Natural killer cell (primary cell): ENCODE data around the gene MED27. TPM values are rescaled to one million over a fixed set of nuclear protein-coding genes. Genes with fewer than 3 reads are reported as not detected.

Experiments
- ATAC-seq, 3 donors: fragments of 150-1000 bp in 2 of 3; fragments of 200-7000 bp in 1 of 3; cut with Tn5 transposase; 1 replicate in 1 of 3; 2 replicates in 2 of 3; pipeline ENCODE4 v1.10.0; 2021; ENCODE audit warnings: mild to moderate bottlenecking in 2 of 3, moderate library complexity in 2 of 3
- DNase-seq, 2 donors: peaks; one replicate each; pipeline versions ENCODE4 v3.0.0 to v3.0.0-alpha.2; 2013 to 2021; ENCODE audit warnings: mixed read lengths in 1 of 2
- H3K27ac ChIP-seq: one replicate; pipeline ENCODE4 v1.5.1; 2013; ENCODE audit warnings: mild to moderate bottlenecking, low read length
- H3K27me3 ChIP-seq: one replicate; pipeline ENCODE4 v1.6.1; 2013; ENCODE audit warnings: low read length; ENCODE audit not compliant: control insufficient read depth, insufficient read depth
- H3K36me3 ChIP-seq: one replicate; pipeline ENCODE4 v1.6.1; 2013; ENCODE audit warnings: low read length; ENCODE audit not compliant: control insufficient read depth, insufficient read depth
- H3K4me1 ChIP-seq: one replicate; pipeline ENCODE4 v1.6.1; 2013; ENCODE audit warnings: low read length; ENCODE audit not compliant: control insufficient read depth, insufficient read depth
- H3K4me3 ChIP-seq: one replicate; pipeline ENCODE4 v1.5.1; 2013; ENCODE audit warnings: low read length
- H3K9me3 ChIP-seq: one replicate; pipeline ENCODE4 v1.6.1; 2013; ENCODE audit warnings: low read length; ENCODE audit not compliant: control insufficient read depth, insufficient read depth
- H3K27ac Mint-ChIP-seq, 2 donors: one replicate each; pipeline ENCODE4 v1.8.0; 2022; ENCODE audit warnings: mild to moderate bottlenecking in 2 of 2, mixed read lengths in 2 of 2, moderate library complexity in 1 of 2
- H3K27me3 Mint-ChIP-seq, 2 donors: one replicate each; pipeline ENCODE4 v1.8.0; 2022; ENCODE audit warnings: low read depth in 2 of 2, mixed read lengths in 2 of 2
- H3K36me3 Mint-ChIP-seq: one replicate; pipeline ENCODE4 v1.8.0; 2022; ENCODE audit warnings: mixed read lengths
- H3K4me1 Mint-ChIP-seq, 2 donors: one replicate each; pipeline ENCODE4 v1.8.0; 2022; ENCODE audit warnings: mixed read lengths in 2 of 2
- H3K4me3 Mint-ChIP-seq: one replicate; pipeline ENCODE4 v1.8.0; 2022; ENCODE audit warnings: mild to moderate bottlenecking, moderate library complexity, mixed read lengths
- H3K9me3 Mint-ChIP-seq, 2 donors: one replicate each; pipeline ENCODE4 v1.8.0; 2022; ENCODE audit warnings: mixed read lengths in 2 of 2
- WGBS: methylation state at CpG from one replicate; pipeline ENCODE4 v1.1.7; 2013; ENCODE audit warnings: missing lambda C conversion rate; ENCODE audit not compliant: insufficient coverage; 5-methylcytosine and 5-hydroxymethylcytosine counted together
- intact Hi-C: fragments of 100-400 bp; cut with micrococcal nuclease; formaldehyde crosslinking; loops from one replicate; pipeline ENCODE4 v1.14.2; 2022
- total RNA-seq, 4 donors: library from RNA; stranded (reverse); fragments of 120-200 nt in 1 of 4; gene quantifications; one replicate each; pipeline versions ENCODE4 v1.2.3 to v1.2.4, GENCODE V29; 2013 to 2022
- TF ChIP-seq, protein P1 (sequence below): fragments of 200-600 bp; IDR thresholded peaks from one replicate; pipeline ENCODE4 v1.8.0; 2022; ENCODE audit warnings: antibody characterized with exemption

MED27 gene
- total RNA-seq, 3 donors from 2014 or later (not counting 1 experiment from before 2014, with no cell fraction given), result 24.4 to 27.3 (median 26.9) TPM

DNA sequence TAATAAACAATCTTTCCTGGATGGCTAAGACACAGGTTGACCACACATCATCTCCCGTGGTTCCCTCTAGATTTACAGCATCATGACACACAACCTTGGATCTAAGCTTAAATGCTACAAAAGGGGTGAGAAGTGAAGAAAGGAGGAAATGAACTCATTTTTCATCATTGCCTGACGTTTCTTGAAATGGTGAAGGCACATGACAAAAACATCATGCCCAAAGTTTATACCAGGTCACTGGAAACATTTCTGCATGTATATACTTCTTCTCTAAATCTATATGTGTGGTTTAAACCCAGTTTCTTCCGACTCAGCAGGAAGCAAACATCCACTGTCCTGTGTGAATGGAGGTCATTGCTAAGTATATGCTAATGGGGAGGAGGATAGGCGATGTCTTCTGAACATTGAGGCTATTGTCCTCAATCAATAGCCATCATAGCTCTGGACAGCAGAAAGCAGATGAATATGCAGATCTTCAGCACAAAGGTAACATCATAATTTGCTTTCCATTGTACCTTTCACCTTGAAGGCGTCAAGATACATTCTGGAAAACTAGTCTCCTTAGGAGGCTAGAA, 137.4 kb downstream of the MED27 start:
- H3K27me3 ChIP-seq, result no peaks in the 10 kb centered on the region
- Mint-ChIP-seq H3K36me3 (no peaks in the 10 kb centered on the region), H3K27ac (no peak overlapping the region), H3K9me3 (no peaks in the 10 kb centered on the region), H3K4me1 (peaks cover 11 to 20% of the 10 kb centered on the region in 2 donors), H3K4me3 (no peak overlapping the region), H3K27me3 (no peaks in the 10 kb centered on the region)
- ATAC-seq, result no peak
- WGBS, result 90% methylated on average over 2 of the region's 5 CpGs
- intact Hi-C loops, result no loop called here
- TF ChIP-seq, protein P1, sequence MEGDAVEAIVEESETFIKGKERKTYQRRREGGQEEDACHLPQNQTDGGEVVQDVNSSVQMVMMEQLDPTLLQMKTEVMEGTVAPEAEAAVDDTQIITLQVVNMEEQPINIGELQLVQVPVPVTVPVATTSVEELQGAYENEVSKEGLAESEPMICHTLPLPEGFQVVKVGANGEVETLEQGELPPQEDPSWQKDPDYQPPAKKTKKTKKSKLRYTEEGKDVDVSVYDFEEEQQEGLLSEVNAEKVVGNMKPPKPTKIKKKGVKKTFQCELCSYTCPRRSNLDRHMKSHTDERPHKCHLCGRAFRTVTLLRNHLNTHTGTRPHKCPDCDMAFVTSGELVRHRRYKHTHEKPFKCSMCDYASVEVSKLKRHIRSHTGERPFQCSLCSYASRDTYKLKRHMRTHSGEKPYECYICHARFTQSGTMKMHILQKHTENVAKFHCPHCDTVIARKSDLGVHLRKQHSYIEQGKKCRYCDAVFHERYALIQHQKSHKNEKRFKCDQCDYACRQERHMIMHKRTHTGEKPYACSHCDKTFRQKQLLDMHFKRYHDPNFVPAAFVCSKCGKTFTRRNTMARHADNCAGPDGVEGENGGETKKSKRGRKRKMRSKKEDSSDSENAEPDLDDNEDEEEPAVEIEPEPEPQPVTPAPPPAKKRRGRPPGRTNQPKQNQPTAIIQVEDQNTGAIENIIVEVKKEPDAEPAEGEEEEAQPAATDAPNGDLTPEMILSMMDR, result no peak
- H3K4me1 ChIP-seq, result no peaks in the 10 kb centered on the region
- H3K36me3 ChIP-seq, result peaks cover 4% of the 10 kb centered on the region
- no peaks in the 10 kb centered on the region for H3K9me3 ChIP-seq
- no peak overlapping the region for H3K4me3 ChIP-seq
- no peak overlapping the region for H3K27ac ChIP-seq
- DNase-seq, result no peak

DNA sequence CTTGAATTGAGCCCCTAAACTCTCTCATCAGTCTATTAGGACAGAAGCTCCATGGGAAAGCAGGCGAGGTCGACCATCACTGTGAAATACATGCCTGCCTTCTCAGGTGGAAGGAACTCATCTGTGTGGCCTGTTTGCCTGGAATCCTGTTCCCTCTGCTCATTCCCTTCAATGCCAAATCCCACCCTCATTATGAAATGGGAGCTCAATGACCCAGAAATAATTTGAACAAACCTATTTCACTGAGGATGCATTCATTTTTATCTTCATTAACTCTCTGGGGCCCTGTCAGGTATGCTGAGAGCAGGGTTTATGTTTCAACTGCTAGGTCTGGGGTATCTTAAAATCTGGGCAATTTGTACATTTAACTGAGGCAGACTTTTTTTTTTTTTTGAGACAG, 142.2 kb downstream of the MED27 start:
- no peaks in the 10 kb centered on the region for H3K9me3 ChIP-seq
- no peak overlapping the region for H3K4me3 Mint-ChIP-seq
- WGBS, result 91% methylated on average over 2 of the region's 2 CpGs
- DNase-seq, result no peak
- TF ChIP-seq, protein P1, result no peak
- H3K27ac Mint-ChIP-seq, result no peak overlapping the region
- H3K4me1 Mint-ChIP-seq, result peaks cover 17 to 18% of the 10 kb centered on the region in 2 donors
- intact Hi-C loops, result no loop called here
- H3K36me3 ChIP-seq, result peaks cover 4% of the 10 kb centered on the region
- H3K27ac ChIP-seq, result no peak overlapping the region
- no peaks in the 10 kb centered on the region for H3K36me3 Mint-ChIP-seq
- no peaks in the 10 kb centered on the region for H3K4me1 ChIP-seq
- no peak overlapping the region for H3K4me3 ChIP-seq
- no peaks in the 10 kb centered on the region for H3K9me3 Mint-ChIP-seq
- ATAC-seq, result no peak
- no peaks in the 10 kb centered on the region for H3K27me3 ChIP-seq
- H3K27me3 Mint-ChIP-seq, result no peaks in the 10 kb centered on the region

DNA sequence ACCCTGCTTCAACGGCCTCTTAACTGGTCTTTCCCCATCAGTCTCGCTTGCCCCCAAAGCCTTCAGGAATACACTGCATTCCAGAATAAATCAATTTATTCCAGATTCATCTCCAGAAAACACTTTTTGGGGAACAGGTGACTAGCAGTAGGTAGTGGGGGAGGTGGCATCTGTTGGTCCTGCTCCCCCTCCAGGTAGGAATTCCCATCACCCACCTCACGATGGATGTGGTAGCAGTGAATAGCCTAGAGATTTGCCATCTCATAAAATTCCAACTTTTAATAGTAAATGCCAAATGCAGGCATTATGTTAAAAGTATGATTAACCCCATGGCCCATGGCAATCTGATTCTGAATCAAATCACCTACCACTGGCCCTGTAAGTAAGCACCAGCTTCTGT, 142.7 kb downstream of the MED27 start:
- Mint-ChIP-seq H3K4me1 (peaks cover 16 to 18% of the 10 kb centered on the region in 2 donors), H3K36me3 (no peaks in the 10 kb centered on the region), H3K27me3 (no peaks in the 10 kb centered on the region), H3K4me3 (no peak overlapping the region), H3K9me3 (no peaks in the 10 kb centered on the region), H3K27ac (no peak overlapping the region)
- no peaks in the 10 kb centered on the region for H3K27me3 ChIP-seq
- no peak overlapping the region for H3K4me3 ChIP-seq
- DNase-seq (no peak), ATAC-seq (no peak)
- intact Hi-C loops, result no loop called here
- H3K36me3 ChIP-seq, result peaks cover 4% of the 10 kb centered on the region
- H3K9me3 ChIP-seq, result no peaks in the 10 kb centered on the region
- 100% methylated on average over 2 of the region's 3 CpGs for WGBS
- H3K27ac ChIP-seq, result no peak overlapping the region
- no peaks in the 10 kb centered on the region for H3K4me1 ChIP-seq
- TF ChIP-seq, protein P1, result no peak

DNA sequence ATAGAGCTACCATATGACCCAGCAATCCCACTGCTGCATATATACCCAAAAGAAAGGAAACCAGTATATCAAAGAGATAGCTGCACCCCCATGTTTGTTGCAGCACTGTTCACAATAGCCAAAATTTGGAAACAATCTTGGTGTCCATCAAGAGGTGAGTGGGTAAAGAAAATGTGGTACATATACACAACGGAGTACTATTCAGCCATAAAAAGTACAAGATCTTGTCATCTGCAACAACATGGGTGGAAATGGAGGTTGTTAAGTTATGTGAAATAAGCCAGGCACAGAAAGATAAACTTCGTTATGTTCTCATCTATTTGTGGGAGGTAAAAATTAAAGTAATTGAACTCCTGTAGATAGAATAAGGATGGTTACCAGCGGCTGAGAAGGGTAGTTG, 145.0 kb downstream of the MED27 start:
- H3K4me3 Mint-ChIP-seq, result no peak overlapping the region
- no peaks in the 10 kb centered on the region for H3K27me3 Mint-ChIP-seq
- no peaks in the 10 kb centered on the region for H3K9me3 Mint-ChIP-seq
- H3K4me1 Mint-ChIP-seq, result peaks cover 11 to 28% of the 10 kb centered on the region in 2 donors
- DNase-seq (no peak), ATAC-seq (no peak)
- no peaks in the 10 kb centered on the region for H3K9me3 ChIP-seq
- no peak overlapping the region for H3K27ac Mint-ChIP-seq
- H3K4me1 ChIP-seq, result no peaks in the 10 kb centered on the region
- no peak overlapping the region for H3K4me3 ChIP-seq
- TF ChIP-seq, protein P1, result no peak
- intact Hi-C loops, result no loop called here
- no peaks in the 10 kb centered on the region for H3K36me3 Mint-ChIP-seq
- H3K36me3 ChIP-seq, result peaks cover 4% of the 10 kb centered on the region
- no peak overlapping the region for H3K27ac ChIP-seq
- H3K27me3 ChIP-seq, result no peaks in the 10 kb centered on the region
- 98% methylated on average over 3 of the region's 3 CpGs for WGBS
